ENCODE data around the gene FBN2.

DNA sequence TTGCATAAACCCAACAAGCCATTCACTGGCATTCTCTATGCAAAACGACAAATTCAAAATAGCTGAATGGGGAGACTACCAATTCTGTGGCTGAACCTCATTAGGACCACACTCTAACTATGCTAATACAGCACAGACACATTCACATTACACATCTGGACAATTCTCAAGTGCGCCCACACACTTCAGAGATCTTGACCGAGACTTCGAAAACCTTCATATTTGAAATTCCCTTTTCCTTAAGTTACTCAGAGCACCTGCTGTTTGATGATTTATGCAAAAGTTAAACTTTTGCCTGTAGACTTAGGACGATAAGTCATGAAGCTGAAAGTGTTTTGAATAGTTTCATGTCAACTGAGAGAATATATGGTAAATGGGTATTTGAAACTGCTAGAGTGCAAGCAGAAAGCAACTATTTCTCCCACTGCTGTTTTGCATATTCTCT is 111.9 kb downstream of the FBN2 start:
- no peak for TF ChIP-seq EZH2 (IDR thresholded peaks at IDR 0.05)
- TF ChIP-seq POLR2AphosphoS5 (IDR thresholded peaks at IDR 0.05; ENCODE audit: borderline replicate concordance, low read depth, low read length) = no peak
